Calu3 (cell line): ENCODE results near the gene CACUL1. TPM values are rescaled to one million over a fixed set of nuclear protein-coding genes. Genes with fewer than 3 reads are reported as not detected.

Source experiments
- BruUV-seq: library from RNA; stranded (reverse); fragments of 400-500 nt; replicated peaks from 2 replicates; lab custom pipeline; 2021; lab: Mats Ljungman, UMichigan
- CTCF ChIA-PET: fragments of 300-600 bp; sonication (Branson Sonifier 250); formaldehyde crosslinking; loops from one replicate; lab custom pipeline; 2022; ENCODE audit warnings: antibody characterized with exemption; lab: Charles Lee
- DNase-seq: peaks from one replicate; pipeline ENCODE4 v3.0.0; 2022
- H3K27ac Mint-ChIP-seq: one replicate; pipeline ENCODE4 v1.8.0; 2022; ENCODE audit warnings: mixed read lengths; ENCODE audit not compliant: unreplicated experiment
- H3K27me3 Mint-ChIP-seq: one replicate; pipeline ENCODE4 v1.8.0; 2022; ENCODE audit warnings: mixed read lengths; ENCODE audit not compliant: unreplicated experiment
- H3K36me3 Mint-ChIP-seq: one replicate; pipeline ENCODE4 v1.8.0; 2022; ENCODE audit warnings: mild to moderate bottlenecking, moderate library complexity, mixed read lengths; ENCODE audit not compliant: insufficient read depth, unreplicated experiment
- H3K4me1 Mint-ChIP-seq: one replicate; pipeline ENCODE4 v1.8.0; 2022; ENCODE audit warnings: mild to moderate bottlenecking, low read depth, mixed read lengths; ENCODE audit not compliant: unreplicated experiment
- H3K4me3 Mint-ChIP-seq: one replicate; pipeline ENCODE4 v1.8.0; 2022; ENCODE audit warnings: mild to moderate bottlenecking, low read depth, moderate library complexity, mixed read lengths; ENCODE audit not compliant: unreplicated experiment
- H3K9me3 Mint-ChIP-seq: one replicate; pipeline ENCODE4 v1.8.0; 2022; ENCODE audit warnings: low read depth, mixed read lengths; ENCODE audit not compliant: unreplicated experiment
- CTCF ChIP-seq: fragments of 200-600 bp; IDR thresholded peaks from one replicate; pipeline ENCODE4 v1.8.0; 2022; ENCODE audit warnings: antibody characterized with exemption; ENCODE audit not compliant: unreplicated experiment
- intact Hi-C: fragments of 100-400 bp; cut with micrococcal nuclease; formaldehyde crosslinking; loops from one replicate; pipeline ENCODE4 v1.10.0; 2022; ENCODE audit not compliant: unreplicated experiment
- total RNA-seq: library from RNA; stranded (reverse); gene quantifications from 2 replicates; pipeline ENCODE4 v1.2.3, GENCODE V29; 2022

Gene CACUL1
- total RNA-seq, 1 experiment from 2014 or later, result 44.6 TPM

GRCh38 chr10:118670472-118671124, 84.2 kb downstream of the CACUL1 start:
- Mint-ChIP-seq H3K36me3 (peaks cover 5% of the 10 kb centered on the region), H3K9me3 (no peaks in the 10 kb centered on the region), H3K4me3 (no peak overlapping the region), H3K27me3 (no peaks in the 10 kb centered on the region), H3K4me1 (no peaks in the 10 kb centered on the region), H3K27ac (no peak overlapping the region)
- intact Hi-C loops, result no loop called here
- BruUV-seq, result no TSS peak
- no peak for DNase-seq
- TF ChIP-seq CTCF, result no peak
- CTCF ChIA-PET, result no interaction called here

- Mint-ChIP-seq H3K4me3 (no peak overlapping the region), H3K9me3 (no peaks in the 10 kb centered on the region), H3K27me3 (peaks cover under 1% of the 10 kb centered on the region), H3K4me1 (no peaks in the 10 kb centered on the region), H3K36me3 (peaks cover 5% of the 10 kb centered on the region), H3K27ac (no peak overlapping the region)
- no peak for DNase-seq
- intact Hi-C loops, result no loop called here
- BruUV-seq, result no TSS peak
- no peak for TF ChIP-seq CTCF
- CTCF ChIA-PET, result no interaction called here
Observed at GRCh38 chr10:118669835-118670234, 84.9 kb downstream of the CACUL1 start.

GRCh38 chr10:118669020-118669791, 85.6 kb downstream of the CACUL1 start:
- no peak overlapping the region for H3K27ac Mint-ChIP-seq

More at GRCh38 chr10:118669020-118669791, 85.6 kb downstream of the CACUL1 start:
- CTCF ChIA-PET, result no interaction called here
- BruUV-seq, result no TSS peak
- Mint-ChIP-seq H3K9me3 (no peaks in the 10 kb centered on the region), H3K4me1 (no peaks in the 10 kb centered on the region), H3K4me3 (no peak overlapping the region), H3K36me3 (peaks cover 5% of the 10 kb centered on the region), H3K27me3 (peaks cover 6% of the 10 kb centered on the region)
- no peak for TF ChIP-seq CTCF
- DNase-seq, result no peak
- intact Hi-C loops, result no loop called here
